ENCODE data around the gene TRDN.

- no peak for TF ChIP-seq EZH2 (IDR thresholded peaks at IDR 0.05; ENCODE audit: borderline replicate concordance)
- TF ChIP-seq CTCF (IDR thresholded peaks at IDR 0.05; ENCODE audit: poor library complexity): no peak
- TF ChIP-seq EZH2phosphoT487 (IDR thresholded peaks at IDR 0.05; ENCODE audit: low read depth, severe bottlenecking, unreplicated experiment): no peak
Observed at GRCh38 chr6:123659960-123660748, 23.4 kb upstream of the TRDN start.
